DOHH2 (cell line): ENCODE results near the gene URB2.

Source experiments
- H3F3A ChIP-seq: fragments of 200-600 bp; sonication (generic), shearing (Covaris generic); 2 replicates; pipeline ENCODE4 v1.6.0; 2016; ENCODE audit warnings: antibody characterized with exemption, mild to moderate bottlenecking; ENCODE audit not compliant: control insufficient read depth, insufficient read depth
- H3K27ac ChIP-seq: fragments of 200-600 bp; sonication (generic); 2 replicates; pipeline ENCODE4 v1.5.1; 2014; ENCODE audit warnings: low read depth, mild to moderate bottlenecking, low read length, moderate library complexity
- H3K27me3 ChIP-seq: fragments of 200-600 bp; sonication (generic); 2 replicates; pipeline ENCODE4 v1.6.1; 2014; ENCODE audit warnings: mild to moderate bottlenecking, low read length, mixed read lengths; ENCODE audit not compliant: control insufficient read depth
- H3K36me3 ChIP-seq: fragments of 200-600 bp; sonication (generic); 2 replicates; pipeline ENCODE4 v1.6.1; 2014; ENCODE audit warnings: mild to moderate bottlenecking, low read length, moderate library complexity, mixed read lengths; ENCODE audit not compliant: control insufficient read depth
- H3K4me1 ChIP-seq: fragments of 200-600 bp; sonication (generic); 2 replicates; pipeline ENCODE4 v1.6.1; 2014; ENCODE audit warnings: mild to moderate bottlenecking, low read length, mixed read lengths; ENCODE audit not compliant: control insufficient read depth
- H3K4me2 ChIP-seq: fragments of 200-600 bp; sonication (generic); 2 replicates; pipeline ENCODE4 v1.6.0; 2014; ENCODE audit warnings: mild to moderate bottlenecking, low read length, moderate library complexity
- H3K4me3 ChIP-seq: fragments of 200-600 bp; sonication (generic); 2 replicates; pipeline ENCODE4 v1.5.1; 2014; ENCODE audit warnings: mild to moderate bottlenecking, low read length, mixed read lengths
- H3K79me2 ChIP-seq: fragments of 200-600 bp; sonication (generic); 2 replicates; pipeline ENCODE4 v1.6.1; 2014; ENCODE audit warnings: mild to moderate bottlenecking, low read length, mixed read lengths; ENCODE audit not compliant: control insufficient read depth
- H3K9me2 ChIP-seq: fragments of 200-600 bp; sonication (generic); replicated peaks from 2 replicates; pipeline ENCODE4 v1.6.1; 2014; ENCODE audit warnings: mild to moderate bottlenecking, low read length, mixed read lengths; ENCODE audit not compliant: control insufficient read depth
- H3K9me3 ChIP-seq: fragments of 200-600 bp; sonication (generic); 2 replicates; pipeline ENCODE4 v1.6.1; 2014; ENCODE audit warnings: antibody characterized with exemption, low read length, mixed read lengths; ENCODE audit not compliant: control insufficient read depth, insufficient read depth
- H4K20me1 ChIP-seq: fragments of 200-600 bp; sonication (generic); 2 replicates; pipeline ENCODE4 v1.6.0; 2014; ENCODE audit warnings: low read depth, mild to moderate bottlenecking, antibody characterized with exemption, low read length, moderate library complexity; ENCODE audit not compliant: control insufficient read depth, insufficient read depth
- CTCF ChIP-seq: fragments of 200-600 bp; sonication (generic); IDR thresholded peaks from one replicate; pipeline ENCODE4 v1.5.1; 2014; ENCODE audit warnings: antibody characterized with exemption, mild to moderate bottlenecking, low read depth, low read length; ENCODE audit not compliant: poor library complexity, severe bottlenecking
- EZH2phosphoT487 ChIP-seq: fragments of 200-600 bp; sonication (generic); IDR thresholded peaks from 2 replicates; pipeline ENCODE4 v1.6.1; 2017; ENCODE audit warnings: borderline replicate concordance, mild to moderate bottlenecking, antibody characterized with exemption, low read length, moderate library complexity, mixed read lengths

The URB2 gene

GRCh38 chr1:229655781-229656180, 29.7 kb downstream of the URB2 start:
- H3K36me3 ChIP-seq = peaks cover 93% of the 10 kb centered on the region
- H4K20me1 ChIP-seq = no peaks in the 10 kb centered on the region
- no peak overlapping the region for H3K4me3 ChIP-seq
- H3K4me2 ChIP-seq = no peak overlapping the region
- H3F3A ChIP-seq = peaks cover 16% of the 10 kb centered on the region
- no peaks in the 10 kb centered on the region for H3K9me3 ChIP-seq
- H3K79me2 ChIP-seq = peaks cover 2% of the 10 kb centered on the region; the same call in 1 of the 2 replicates
- H3K9me2 ChIP-seq = no peaks in the 10 kb centered on the region
- H3K27me3 ChIP-seq = no peaks in the 10 kb centered on the region
- H3K4me1 ChIP-seq = no peaks in the 10 kb centered on the region
- H3K27ac ChIP-seq = no peak overlapping the region
- TF ChIP-seq EZH2phosphoT487 (no peak), CTCF (no peak)

- peaks cover 94% of the 10 kb centered on the region for H3K36me3 ChIP-seq
- no peaks in the 10 kb centered on the region for H3K9me2 ChIP-seq
- no peak overlapping the region for H3K4me3 ChIP-seq
- peaks cover 2% of the 10 kb centered on the region; the same call in 1 of the 2 replicates for H3K79me2 ChIP-seq
- H3K4me2 ChIP-seq = no peak overlapping the region
- H3K27ac ChIP-seq = no peak overlapping the region
- peaks cover 16% of the 10 kb centered on the region for H3F3A ChIP-seq
- no peak for TF ChIP-seq CTCF
- no peak for TF ChIP-seq EZH2phosphoT487
- H3K27me3 ChIP-seq = no peaks in the 10 kb centered on the region
- H3K9me3 ChIP-seq = no peaks in the 10 kb centered on the region
- H4K20me1 ChIP-seq = 0 out of 2 replicates have a peak, but pooled peaks cover 3% of the 10 kb centered on the region
- H3K4me1 ChIP-seq = peaks cover 7% of the 10 kb centered on the region
These were observed 32.1 kb downstream of the URB2 start for GRCh38 chr1:229657993-229658755.

GRCh38 chr1:229661022-229661877, 35.2 kb downstream of the URB2 start:
- Histone ChIP-seq H3K36me3 (peaks cover 85% of the 10 kb centered on the region), H3K27ac (no peak overlapping the region), H3K4me3 (no peak overlapping the region), H4K20me1 (0 out of 2 replicates have a peak, but pooled peaks cover 3% of the 10 kb centered on the region), H3K9me2 (no peaks in the 10 kb centered on the region), H3K9me3 (no peaks in the 10 kb centered on the region), H3K4me1 (peaks cover 22% of the 10 kb centered on the region), H3K79me2 (peaks cover 2% of the 10 kb centered on the region; the same call in 1 of the 2 replicates), H3K27me3 (no peaks in the 10 kb centered on the region), H3F3A (peaks cover 16% of the 10 kb centered on the region), H3K4me2 (no peak overlapping the region)
- TF ChIP-seq CTCF (peak; percentile 86), EZH2phosphoT487 (no peak)
